HUDEP-2 (cell line): ENCODE data around the gene KMT2A.

Source experiments
- DNase-seq, 76 experiments: peaks; one replicate each; lab custom pipeline; 2025; ENCODE audit not compliant: unreplicated experiment in 76 of 76; lab: John Stamatoyannopoulos, UW

KMT2A gene

GRCh38 chr11:118574636-118575035, 138.3 kb downstream of the KMT2A start:
- no peak for DNase-seq
